ENCODE measurements around the gene GATA5. TPM values are rescaled to one million over a fixed set of nuclear protein-coding genes. Genes with fewer than 3 reads are reported as not detected.

GATA5 gene
- total and polyA plus RNA-seq, 3 experiments from 2014 or later = not detected

DNA sequence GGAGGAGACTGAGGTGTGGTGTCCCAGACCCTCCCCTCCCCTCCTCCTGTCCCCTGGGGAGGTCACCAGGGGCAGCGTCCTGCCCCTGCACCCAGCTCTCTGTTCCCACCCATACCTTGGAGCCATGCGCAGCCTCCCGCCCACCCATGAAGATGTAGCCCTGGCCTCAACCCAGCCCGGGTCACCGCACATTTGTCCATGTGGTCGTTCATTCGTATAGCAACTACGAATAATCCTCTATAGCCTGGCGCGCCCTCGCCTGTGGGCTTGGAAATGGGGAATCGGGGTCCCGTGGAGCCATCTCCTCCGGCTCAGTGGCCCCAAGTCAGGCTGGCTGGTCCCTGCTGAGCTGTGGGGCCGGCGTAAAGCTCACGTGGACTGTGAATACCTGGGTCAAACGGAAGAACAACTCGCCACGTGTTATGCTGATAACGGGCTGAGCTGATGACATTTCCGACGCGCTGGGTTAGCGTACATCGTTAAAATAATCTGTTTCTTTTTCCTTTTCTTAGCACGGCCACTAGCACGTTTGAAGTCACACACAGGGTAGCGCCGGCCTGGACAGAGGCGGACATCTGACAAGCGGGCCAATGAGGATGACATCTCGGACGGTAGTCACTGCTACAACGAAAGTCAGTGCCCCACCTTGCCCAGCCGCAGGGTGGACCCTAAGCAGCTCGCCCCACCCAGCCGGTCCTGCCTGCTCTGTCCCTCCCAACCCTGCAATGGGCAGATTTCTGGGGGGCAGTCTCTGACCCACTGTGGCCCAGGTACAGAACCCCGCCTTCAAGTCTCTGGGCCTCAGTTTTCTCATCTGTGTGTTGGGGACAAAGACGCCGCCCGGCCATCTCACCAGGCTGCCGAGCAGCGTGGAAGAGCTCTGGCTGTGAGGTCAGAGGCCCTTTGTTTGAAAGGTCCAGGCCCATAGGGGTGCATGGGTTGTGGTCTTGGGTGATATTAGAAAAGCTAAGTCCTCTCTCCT, 28.6 kb downstream of the GATA5 start:
- POLR2A ChIA-PET = no interaction called here
- Histone ChIP-seq H3K4me3 (ENCODE audit: low read length) (no peak overlapping the region), H3K36me3 (ENCODE audit: insufficient read depth, low read length) (no peaks in the 10 kb centered on the region), H3K9me3 (ENCODE audit: low read length) (no peaks in the 10 kb centered on the region), H3K27me3 (ENCODE audit: insufficient read depth, low read length, poor library complexity, severe bottlenecking) (no peaks in the 10 kb centered on the region), H3K4me1 (ENCODE audit: insufficient read depth, low read length) (no peaks in the 10 kb centered on the region), H3K27ac (ENCODE audit: low read depth, low read length) (no peak overlapping the region)
- Mint-ChIP-seq H3K9me3 (no peaks in the 10 kb centered on the region), H3K27me3 (peaks cover 7 to 35% of the 10 kb centered on the region in 2 donors), H3K4me1 (no peaks in the 10 kb centered on the region), H3K36me3 (no peaks in the 10 kb centered on the region), H3K27ac (peak overlapping the region in 1 of 8 donors; percentile 87), H3K4me3 (no peak overlapping the region)
- CTCF ChIA-PET = no interaction called here
- no peak for DNase-seq

- Histone ChIP-seq H3K27me3 (ENCODE audit: insufficient read depth, low read length, poor library complexity, severe bottlenecking) (no peaks in the 10 kb centered on the region), H3K4me3 (ENCODE audit: low read length) (no peak overlapping the region), H3K27ac (ENCODE audit: low read depth, low read length) (no peak overlapping the region), H3K4me1 (ENCODE audit: insufficient read depth, low read length) (no peaks in the 10 kb centered on the region), H3K36me3 (ENCODE audit: insufficient read depth, low read length) (no peaks in the 10 kb centered on the region), H3K9me3 (ENCODE audit: low read length) (no peaks in the 10 kb centered on the region)
- no peaks in the 10 kb centered on the region for H3K4me1 Mint-ChIP-seq
- no peaks in the 10 kb centered on the region for H3K36me3 Mint-ChIP-seq
- H3K27me3 Mint-ChIP-seq = peaks cover 7 to 35% of the 10 kb centered on the region in 2 donors
- peak overlapping the region in 1 of 8 donors; percentile 56 for H3K27ac Mint-ChIP-seq
- no peaks in the 10 kb centered on the region for H3K9me3 Mint-ChIP-seq
- no peak for DNase-seq
- ChIA-PET CTCF (no interaction called here), POLR2A (no interaction called here)
- no peak overlapping the region for H3K4me3 Mint-ChIP-seq
Observed at GRCh38 chr20:62446481-62446880, 29.3 kb downstream of the GATA5 start.

GRCh38 chr20:62445553-62446340, 30.0 kb downstream of the GATA5 start:
- Histone ChIP-seq H3K4me1 (ENCODE audit: insufficient read depth, low read length) (no peaks in the 10 kb centered on the region), H3K36me3 (ENCODE audit: insufficient read depth, low read length) (no peaks in the 10 kb centered on the region), H3K9me3 (ENCODE audit: low read length) (no peaks in the 10 kb centered on the region), H3K4me3 (ENCODE audit: low read length) (no peak overlapping the region), H3K27ac (ENCODE audit: low read depth, low read length) (no peak overlapping the region), H3K27me3 (ENCODE audit: insufficient read depth, low read length, poor library complexity, severe bottlenecking) (no peaks in the 10 kb centered on the region)
- POLR2A ChIA-PET = no interaction called here
- DNase-seq = no peak
- Mint-ChIP-seq H3K4me3 (no peak overlapping the region), H3K27ac (no peak overlapping the region), H3K9me3 (no peaks in the 10 kb centered on the region), H3K27me3 (peaks cover 9 to 37% of the 10 kb centered on the region in 2 donors), H3K4me1 (no peaks in the 10 kb centered on the region), H3K36me3 (no peaks in the 10 kb centered on the region)
- CTCF ChIA-PET = no interaction called here

DNA sequence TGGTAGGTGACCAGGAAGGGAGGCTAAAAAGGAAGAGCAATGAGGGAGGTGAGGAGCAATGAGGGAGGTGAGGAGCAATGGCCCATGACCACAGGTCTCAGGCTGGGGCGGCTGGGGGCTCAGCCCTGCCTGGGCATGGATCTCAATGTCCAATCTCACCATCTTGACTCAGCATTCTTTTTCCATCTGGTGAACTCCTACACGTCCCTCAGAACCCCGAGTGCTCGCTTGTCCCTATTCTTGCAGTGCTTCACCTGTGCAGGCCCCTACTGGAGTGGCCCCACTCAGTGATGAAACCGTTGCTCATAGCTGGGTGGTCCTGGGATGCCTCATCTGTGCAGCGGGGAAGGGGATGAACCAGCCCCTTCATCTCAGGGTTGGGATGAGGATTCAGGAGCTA, 31.5 kb downstream of the GATA5 start:
- H3K9me3 ChIP-seq (ENCODE audit: low read length) = no peaks in the 10 kb centered on the region
- peaks cover 7 to 36% of the 10 kb centered on the region in 2 donors for H3K27me3 Mint-ChIP-seq
- H3K36me3 ChIP-seq (ENCODE audit: insufficient read depth, low read length) = no peaks in the 10 kb centered on the region

DNA sequence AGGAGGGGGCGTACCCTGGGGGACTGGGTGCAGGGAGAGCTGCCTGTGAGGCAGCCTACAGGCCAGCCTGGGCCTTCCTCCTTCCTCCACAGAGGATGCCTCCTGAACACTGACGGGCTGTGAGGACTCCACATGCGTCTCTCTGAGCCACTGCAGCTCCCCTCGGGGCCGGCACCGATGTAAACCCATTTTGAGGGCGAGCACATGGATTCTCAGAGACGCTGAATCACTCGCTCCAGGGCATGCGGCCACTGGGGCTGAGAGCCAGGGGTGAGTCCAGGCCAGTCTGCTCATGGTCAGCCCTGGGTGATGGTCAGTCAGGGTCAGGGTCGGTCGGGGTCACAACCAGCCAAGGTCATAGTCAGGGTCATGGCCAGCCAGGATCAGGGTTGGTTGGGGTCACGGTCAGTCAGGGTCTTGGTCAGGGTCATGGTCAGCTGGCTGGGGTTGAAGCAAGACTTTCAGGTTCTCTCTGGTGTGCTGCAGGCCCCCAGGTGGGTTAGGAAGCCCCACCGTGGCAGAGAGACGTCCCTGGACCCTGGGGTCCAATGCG, 33.7 kb downstream of the GATA5 start:
- Histone ChIP-seq H3K4me3 (ENCODE audit: low read length) (no peak overlapping the region), H3K9me3 (ENCODE audit: low read length) (no peaks in the 10 kb centered on the region), H3K36me3 (ENCODE audit: insufficient read depth, low read length) (no peaks in the 10 kb centered on the region), H3K4me1 (ENCODE audit: insufficient read depth, low read length) (no peaks in the 10 kb centered on the region), H3K27me3 (ENCODE audit: insufficient read depth, low read length, poor library complexity, severe bottlenecking) (no peaks in the 10 kb centered on the region), H3K27ac (ENCODE audit: low read depth, low read length) (no peak overlapping the region)
- Mint-ChIP-seq H3K36me3 (no peaks in the 10 kb centered on the region), H3K27ac (no peak overlapping the region), H3K4me1 (no peaks in the 10 kb centered on the region), H3K4me3 (no peak overlapping the region), H3K9me3 (no peaks in the 10 kb centered on the region), H3K27me3 (peaks cover 8 to 32% of the 10 kb centered on the region in 2 donors)
- POLR2A ChIA-PET = no interaction called here
- no peak for DNase-seq
- CTCF ChIA-PET = no interaction called here

More for the DNA sequence above, 31.5 kb downstream of the GATA5 start:
- Mint-ChIP-seq H3K36me3 (no peaks in the 10 kb centered on the region), H3K4me1 (no peaks in the 10 kb centered on the region), H3K4me3 (no peak overlapping the region), H3K9me3 (no peaks in the 10 kb centered on the region), H3K27ac (no peak overlapping the region)
- Histone ChIP-seq H3K4me1 (ENCODE audit: insufficient read depth, low read length) (no peaks in the 10 kb centered on the region), H3K4me3 (ENCODE audit: low read length) (no peak overlapping the region), H3K27ac (ENCODE audit: low read depth, low read length) (no peak overlapping the region), H3K27me3 (ENCODE audit: insufficient read depth, low read length, poor library complexity, severe bottlenecking) (no peaks in the 10 kb centered on the region)
- POLR2A ChIA-PET = no interaction called here
- DNase-seq = no peak
- CTCF ChIA-PET = no interaction called here

GRCh38 chr20:62439218-62439617, 36.6 kb downstream of the GATA5 start:
- POLR2A ChIA-PET = no interaction called here
- Mint-ChIP-seq H3K27ac (no peak overlapping the region), H3K36me3 (no peaks in the 10 kb centered on the region), H3K4me3 (no peak overlapping the region), H3K27me3 (peaks cover 14 to 45% of the 10 kb centered on the region in 2 donors), H3K4me1 (no peaks in the 10 kb centered on the region), H3K9me3 (no peaks in the 10 kb centered on the region)
- Histone ChIP-seq H3K4me3 (ENCODE audit: low read length) (no peak overlapping the region), H3K4me1 (ENCODE audit: insufficient read depth, low read length) (no peaks in the 10 kb centered on the region), H3K36me3 (ENCODE audit: insufficient read depth, low read length) (no peaks in the 10 kb centered on the region), H3K9me3 (ENCODE audit: low read length) (no peaks in the 10 kb centered on the region), H3K27ac (ENCODE audit: low read depth, low read length) (no peak overlapping the region), H3K27me3 (ENCODE audit: insufficient read depth, low read length, poor library complexity, severe bottlenecking) (no peaks in the 10 kb centered on the region)
- DNase-seq = no peak
- CTCF ChIA-PET = no interaction called here

- Histone ChIP-seq H3K27me3 (ENCODE audit: insufficient read depth, low read length, poor library complexity, severe bottlenecking) (no peaks in the 10 kb centered on the region), H3K4me3 (ENCODE audit: low read length) (no peak overlapping the region), H3K36me3 (ENCODE audit: insufficient read depth, low read length) (no peaks in the 10 kb centered on the region), H3K27ac (ENCODE audit: low read depth, low read length) (no peak overlapping the region), H3K4me1 (ENCODE audit: insufficient read depth, low read length) (no peaks in the 10 kb centered on the region), H3K9me3 (ENCODE audit: low read length) (no peaks in the 10 kb centered on the region)
- Mint-ChIP-seq H3K27me3 (peaks cover 18 to 46% of the 10 kb centered on the region in 2 donors), H3K36me3 (no peaks in the 10 kb centered on the region), H3K4me3 (no peak overlapping the region), H3K27ac (no peak overlapping the region), H3K4me1 (no peaks in the 10 kb centered on the region), H3K9me3 (no peaks in the 10 kb centered on the region)
- CTCF ChIA-PET = no interaction called here
- POLR2A ChIA-PET = no interaction called here
- DNase-seq = no peak
Observed at GRCh38 chr20:62437927-62438326, 37.9 kb downstream of the GATA5 start.

GRCh38 chr20:62437496-62437895, 38.3 kb downstream of the GATA5 start:
- no peak overlapping the region for H3K27ac ChIP-seq (ENCODE audit: low read depth, low read length)
- ChIA-PET CTCF (no interaction called here), POLR2A (no interaction called here)
- Mint-ChIP-seq H3K27me3 (peaks cover 18 to 46% of the 10 kb centered on the region in 2 donors), H3K36me3 (no peaks in the 10 kb centered on the region), H3K27ac (no peak overlapping the region), H3K9me3 (no peaks in the 10 kb centered on the region), H3K4me1 (no peaks in the 10 kb centered on the region), H3K4me3 (no peak overlapping the region)
- H3K4me3 ChIP-seq (ENCODE audit: low read length) = no peak overlapping the region
- no peaks in the 10 kb centered on the region for H3K9me3 ChIP-seq (ENCODE audit: low read length)
- H3K4me1 ChIP-seq (ENCODE audit: insufficient read depth, low read length) = no peaks in the 10 kb centered on the region
- no peaks in the 10 kb centered on the region for H3K36me3 ChIP-seq (ENCODE audit: insufficient read depth, low read length)
- H3K27me3 ChIP-seq (ENCODE audit: insufficient read depth, low read length, poor library complexity, severe bottlenecking) = peaks cover 2% of the 10 kb centered on the region
- DNase-seq = no peak

Measured in CD8-positive, alpha-beta memory T cell (primary cell).